Hematopoietic multipotent progenitor cell treated with erythropoietin and hydrocortisone succinate and interleukin-3 and kit ligand, for 17 days (in vitro differentiated cells): ENCODE data around the gene STARD8.

Source experiments
- DNase-seq: peaks from one replicate; pipeline ENCODE4 v3.0.0-alpha.2; 2015; ENCODE audit warnings: low spot score

The STARD8 gene

DNA sequence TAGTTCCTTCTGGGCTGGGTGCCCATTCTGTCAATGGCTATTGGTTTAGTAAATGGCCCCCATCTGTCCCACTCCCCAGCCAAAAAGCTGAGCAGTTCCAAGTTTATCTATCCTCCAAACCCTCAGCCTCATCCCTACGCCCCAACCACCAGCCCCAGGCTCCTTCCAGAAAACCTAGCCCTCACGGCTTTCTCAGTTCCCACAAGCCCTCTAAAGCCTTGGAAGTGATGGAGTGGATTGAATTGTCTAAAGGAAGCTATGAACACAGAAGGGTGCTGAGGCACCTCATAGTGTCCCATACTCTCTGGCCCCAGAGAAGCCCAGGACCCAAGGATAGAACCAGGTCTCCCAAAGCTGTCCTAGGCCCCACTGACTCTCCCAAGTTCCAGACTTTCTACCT is 105.8 kb downstream of the STARD8 start:
- no peak for DNase-seq

DNA sequence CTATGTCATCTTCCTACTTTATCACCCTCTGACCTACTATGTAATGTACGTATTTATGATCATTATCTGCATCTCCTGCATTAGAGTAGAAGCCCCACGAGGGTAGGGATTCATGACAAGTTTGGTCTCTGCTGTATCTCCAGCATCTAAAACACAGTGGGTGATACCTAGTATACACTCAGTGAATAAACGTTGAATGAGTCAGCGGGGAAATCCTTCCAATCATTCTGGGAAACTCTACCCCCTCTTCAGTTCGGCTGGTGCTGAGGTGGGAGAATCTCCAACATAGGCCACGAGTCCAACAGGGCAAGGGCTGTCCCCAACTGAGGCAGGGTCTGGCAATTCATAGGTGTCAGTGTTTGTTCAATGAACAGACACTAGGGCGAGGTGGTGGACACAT is 106.9 kb downstream of the STARD8 start:
- no peak for DNase-seq

DNA sequence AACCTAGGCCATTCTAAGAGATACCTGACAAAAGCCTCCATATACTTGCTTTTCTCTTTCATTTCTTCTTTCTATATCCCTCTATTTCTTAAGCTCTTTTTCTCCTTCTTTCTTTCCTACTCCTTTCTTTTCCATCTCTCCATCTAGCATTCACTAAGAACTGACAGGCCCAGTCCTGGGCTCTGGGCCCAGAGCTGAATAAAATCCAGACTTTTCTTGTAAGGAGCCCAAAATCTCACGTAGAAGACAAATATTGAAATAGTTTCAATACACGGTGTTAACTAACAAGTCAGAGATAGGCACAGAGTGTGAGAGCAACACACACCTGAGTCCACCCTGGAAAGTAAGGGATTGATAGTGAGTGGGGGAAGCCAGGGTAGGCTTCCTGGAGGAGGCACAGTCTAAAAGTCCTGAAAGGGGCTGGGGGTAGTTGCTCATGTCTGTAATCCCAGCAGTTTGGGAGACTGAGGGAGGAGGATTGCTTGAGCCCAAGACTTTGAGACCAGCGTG is 108.2 kb downstream of the STARD8 start:
- no peak for DNase-seq

DNA sequence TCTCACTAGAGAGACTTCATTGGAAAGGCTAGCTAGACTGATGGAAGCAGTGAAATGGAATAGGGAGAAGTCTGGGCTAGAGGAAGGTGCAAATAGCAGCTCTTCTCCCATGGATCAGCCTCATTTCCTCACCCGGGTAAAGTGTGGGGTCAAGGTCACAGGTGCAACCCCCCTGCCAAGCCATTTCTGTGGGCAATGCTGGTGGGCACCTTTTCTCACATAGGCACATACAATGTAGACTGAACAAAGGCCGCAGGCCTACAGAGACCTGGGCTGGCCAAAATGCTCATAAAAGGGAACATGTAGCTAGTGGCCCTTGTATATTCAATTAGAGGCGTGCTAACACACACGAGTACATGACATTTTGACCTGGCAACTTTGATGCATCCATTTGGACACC is 109.9 kb downstream of the STARD8 start:
- no peak for DNase-seq

DNA sequence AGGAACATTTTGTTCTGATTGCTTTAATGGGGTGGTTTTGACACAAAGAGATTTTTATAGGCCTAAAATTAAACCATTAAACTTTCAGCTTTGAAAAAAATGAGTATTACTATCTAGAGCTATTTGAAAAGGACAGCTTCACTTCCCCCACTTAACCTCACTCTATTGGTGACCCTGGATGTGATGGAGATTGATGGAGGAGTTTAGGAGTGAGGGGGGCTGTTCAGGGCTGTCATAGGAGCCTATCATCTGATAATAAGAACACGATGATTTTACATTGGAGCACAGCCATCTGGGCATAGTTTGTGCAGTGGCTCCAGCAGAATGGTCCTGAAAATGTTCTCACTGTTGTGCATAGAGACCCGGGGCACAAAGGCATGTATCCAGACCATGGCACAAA is 110.3 kb downstream of the STARD8 start:
- DNase-seq = no peak

DNA sequence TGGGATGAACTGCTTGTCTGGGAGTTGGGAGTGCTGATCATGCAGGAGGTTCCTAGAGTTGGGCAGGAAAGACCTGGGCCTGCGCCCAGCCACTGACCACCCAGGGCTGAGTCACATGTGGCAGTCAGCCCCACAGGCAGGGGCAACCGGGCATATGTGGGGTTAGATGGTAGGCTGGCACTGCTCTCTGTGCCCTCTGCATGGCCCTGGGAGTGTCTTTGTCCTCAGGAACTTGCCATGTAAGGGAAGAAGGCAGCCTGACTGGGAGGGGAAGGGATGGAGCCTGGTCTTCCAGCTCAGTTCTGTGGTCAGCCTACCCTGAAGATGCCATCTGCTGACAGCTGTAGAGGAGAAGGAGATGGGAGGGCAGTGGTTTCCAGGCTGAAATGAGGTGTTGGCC is 111.2 kb downstream of the STARD8 start:
- DNase-seq = no peak

DNA sequence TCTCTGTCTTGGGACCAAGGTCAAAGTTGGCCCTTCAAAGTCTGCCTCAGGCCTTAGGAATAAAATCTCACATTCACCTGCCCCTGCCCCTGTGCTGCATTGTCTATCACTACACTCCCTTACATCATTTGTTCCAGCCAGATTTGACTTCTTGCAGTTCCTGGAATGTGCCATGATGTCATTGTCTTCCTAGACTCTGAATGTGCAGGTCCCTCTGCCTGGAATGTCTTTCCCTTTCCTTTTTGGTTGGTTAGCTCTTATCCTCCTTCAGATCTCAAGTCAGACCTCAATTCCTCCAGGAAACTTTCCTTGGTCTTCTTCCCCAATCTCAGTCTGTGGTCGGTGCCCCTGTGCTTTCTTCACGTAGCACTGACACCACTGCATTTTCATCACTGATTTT is 113.6 kb downstream of the STARD8 start:
- DNase-seq = no peak

DNA sequence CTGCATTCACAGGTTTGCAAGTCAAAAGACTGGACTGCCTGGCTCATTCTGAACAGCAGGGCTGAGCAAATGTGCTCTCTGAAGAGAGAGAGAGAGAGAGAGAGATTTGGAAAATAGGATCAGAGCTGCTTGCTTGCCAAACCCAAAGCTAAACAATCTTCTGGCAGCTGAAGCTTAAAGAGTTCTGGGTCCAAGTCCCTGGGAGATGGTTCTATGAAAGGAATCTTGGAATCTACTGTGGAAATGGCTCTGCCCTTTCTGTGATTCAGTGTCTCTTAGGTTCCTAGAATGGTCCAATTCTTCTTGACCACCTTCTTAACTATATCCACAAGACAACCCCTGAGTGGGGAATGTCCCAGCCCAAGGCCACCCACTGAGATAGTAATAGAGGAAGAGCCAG is 115.3 kb downstream of the STARD8 start:
- DNase-seq = no peak

DNA sequence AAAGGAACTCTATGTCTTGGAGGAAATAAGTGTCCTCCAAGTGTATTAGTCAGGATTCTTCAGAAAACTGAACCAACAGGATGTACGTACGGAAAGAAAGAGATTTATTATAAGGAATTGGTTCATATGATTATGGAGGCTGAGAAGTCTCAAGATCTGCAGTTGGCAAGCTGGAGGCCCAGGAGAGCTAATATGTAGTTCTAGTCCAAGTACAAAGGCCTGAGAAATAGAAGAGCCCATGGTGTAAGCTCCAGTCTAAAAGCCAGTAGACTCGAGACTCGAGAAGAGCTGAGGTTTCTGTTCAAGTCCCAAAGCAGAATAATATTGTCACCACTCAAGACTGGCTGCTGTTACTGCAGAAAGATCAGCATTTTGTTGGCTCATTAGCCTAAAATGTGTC is 116.0 kb downstream of the STARD8 start:
- DNase-seq = no peak
